ENCODE data around the gene TBC1D25.

Gene TBC1D25

GRCh38 chrX:48592971-48593370, 53.5 kb downstream of the TBC1D25 start:
- Mint-ChIP-seq H3K36me3 (ENCODE audit: low read depth) (peaks cover 2% of the 10 kb centered on the region), H3K27ac (no peak overlapping the region), H3K4me1 (ENCODE audit: low read depth) (peaks cover 4% of the 10 kb centered on the region), H3K27me3 (ENCODE audit: low read depth) (no peaks in the 10 kb centered on the region), H3K4me3 (no peak overlapping the region), H3K9me3 (no peaks in the 10 kb centered on the region)

- no peak overlapping the region for H3K4me3 Mint-ChIP-seq
- H3K27me3 Mint-ChIP-seq (ENCODE audit: low read depth), result no peaks in the 10 kb centered on the region
- H3K27ac Mint-ChIP-seq, result no peak overlapping the region
- H3K9me3 Mint-ChIP-seq, result no peaks in the 10 kb centered on the region
- peaks cover 4% of the 10 kb centered on the region for H3K36me3 Mint-ChIP-seq (ENCODE audit: low read depth)
- peaks cover 8% of the 10 kb centered on the region for H3K4me1 Mint-ChIP-seq (ENCODE audit: low read depth)
Measured at GRCh38 chrX:48595929-48596328, 56.4 kb downstream of the TBC1D25 start.

DNA sequence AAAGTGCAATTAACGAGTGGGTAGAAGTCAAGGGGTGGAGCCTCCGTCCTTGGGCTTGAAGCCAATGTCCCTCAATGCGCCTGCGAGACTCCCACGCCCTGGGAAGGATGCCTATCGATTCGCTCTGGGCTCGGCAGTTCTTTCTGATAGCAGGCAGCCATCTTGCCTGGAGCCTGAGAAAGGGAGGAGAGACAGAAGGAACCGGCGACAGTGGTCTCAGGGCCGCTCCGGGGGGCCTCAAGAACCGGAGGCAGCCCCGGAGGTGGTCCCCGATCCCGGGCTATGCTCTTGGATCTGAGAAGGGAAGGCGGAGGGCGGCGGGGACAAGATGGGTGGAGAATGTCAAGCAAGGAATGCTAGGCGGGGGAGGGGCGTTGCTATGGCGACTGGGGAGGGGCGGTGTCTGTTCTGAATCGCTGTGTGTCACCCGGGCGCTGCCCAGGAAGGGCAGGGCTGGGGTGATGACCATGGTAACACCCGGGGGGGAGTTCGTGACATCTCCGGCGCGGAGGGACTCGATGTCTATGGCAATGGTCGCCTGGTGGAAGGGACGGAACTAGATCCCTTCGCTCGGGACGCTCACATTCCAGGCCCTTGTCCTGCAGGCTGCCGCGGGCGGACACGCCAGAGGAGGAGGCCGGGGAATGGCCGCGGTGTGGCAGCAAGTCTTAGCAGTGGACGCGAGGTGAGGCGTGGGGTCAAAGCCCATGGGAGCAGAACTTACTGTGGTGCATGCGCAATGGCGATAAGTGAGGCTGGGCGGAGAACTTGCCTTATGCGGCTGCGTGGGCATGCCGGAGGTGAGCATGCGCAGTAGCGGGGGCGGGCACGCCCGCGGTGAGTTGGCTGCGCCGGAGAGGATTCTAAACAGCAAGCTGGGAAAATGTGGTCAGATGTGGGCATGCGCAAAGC, 58.1 kb downstream of the TBC1D25 start, which contains the start of gene WDR13:
Gene WDR13, plus strand, starts transcription at position 140 of the 912 bp plus-strand sequence. Its CDS starts 505 bp downstream, at position 645.
- Mint-ChIP-seq H3K27me3 (ENCODE audit: low read depth) (no peaks in the 10 kb centered on the region), H3K36me3 (ENCODE audit: low read depth) (peaks cover 4% of the 10 kb centered on the region), H3K4me3 (peak within 1 kb of the TSS; percentile 85), H3K27ac (peak within 1 kb of the TSS; percentile 95), H3K9me3 (no peaks in the 10 kb centered on the region), H3K4me1 (ENCODE audit: low read depth) (peaks cover 6% of the 10 kb centered on the region)

- no peaks in the 10 kb centered on the region for H3K9me3 Mint-ChIP-seq
- H3K4me1 Mint-ChIP-seq (ENCODE audit: low read depth), result peaks cover 6% of the 10 kb centered on the region
Measured at GRCh38 chrX:48598614-48599013, 59.1 kb downstream of the TBC1D25 start.

GRCh38 chrX:48599341-48599740, 59.8 kb downstream of the TBC1D25 start:
- Mint-ChIP-seq H3K36me3 (ENCODE audit: low read depth) (peaks cover 7% of the 10 kb centered on the region), H3K27ac (no peak overlapping the region), H3K27me3 (ENCODE audit: low read depth) (no peaks in the 10 kb centered on the region), H3K4me1 (ENCODE audit: low read depth) (peaks cover 6% of the 10 kb centered on the region), H3K4me3 (no peak overlapping the region), H3K9me3 (no peaks in the 10 kb centered on the region)

More at GRCh38 chrX:48598614-48599013, 59.1 kb downstream of the TBC1D25 start:
- H3K36me3 Mint-ChIP-seq (ENCODE audit: low read depth), result peaks cover 7% of the 10 kb centered on the region
- H3K4me3 Mint-ChIP-seq, result peak overlapping the region; percentile 85
- peak overlapping the region; percentile 95 for H3K27ac Mint-ChIP-seq
- H3K27me3 Mint-ChIP-seq (ENCODE audit: low read depth), result no peaks in the 10 kb centered on the region

GRCh38 chrX:48600226-48600625, 60.7 kb downstream of the TBC1D25 start:
- H3K27me3 Mint-ChIP-seq (ENCODE audit: low read depth), result no peaks in the 10 kb centered on the region
- H3K4me3 Mint-ChIP-seq, result no peak overlapping the region
- H3K27ac Mint-ChIP-seq, result no peak overlapping the region
- H3K36me3 Mint-ChIP-seq (ENCODE audit: low read depth), result peaks cover 7% of the 10 kb centered on the region
- peaks cover 6% of the 10 kb centered on the region for H3K4me1 Mint-ChIP-seq (ENCODE audit: low read depth)
- H3K9me3 Mint-ChIP-seq, result no peaks in the 10 kb centered on the region

GRCh38 chrX:48601741-48602394, 62.4 kb downstream of the TBC1D25 start:
- H3K36me3 Mint-ChIP-seq (ENCODE audit: low read depth), result peaks cover 7% of the 10 kb centered on the region
- H3K4me1 Mint-ChIP-seq (ENCODE audit: low read depth), result peaks cover 6% of the 10 kb centered on the region
- H3K9me3 Mint-ChIP-seq, result no peaks in the 10 kb centered on the region
- no peaks in the 10 kb centered on the region for H3K27me3 Mint-ChIP-seq (ENCODE audit: low read depth)
- no peak overlapping the region for H3K27ac Mint-ChIP-seq
- no peak overlapping the region for H3K4me3 Mint-ChIP-seq

DNA sequence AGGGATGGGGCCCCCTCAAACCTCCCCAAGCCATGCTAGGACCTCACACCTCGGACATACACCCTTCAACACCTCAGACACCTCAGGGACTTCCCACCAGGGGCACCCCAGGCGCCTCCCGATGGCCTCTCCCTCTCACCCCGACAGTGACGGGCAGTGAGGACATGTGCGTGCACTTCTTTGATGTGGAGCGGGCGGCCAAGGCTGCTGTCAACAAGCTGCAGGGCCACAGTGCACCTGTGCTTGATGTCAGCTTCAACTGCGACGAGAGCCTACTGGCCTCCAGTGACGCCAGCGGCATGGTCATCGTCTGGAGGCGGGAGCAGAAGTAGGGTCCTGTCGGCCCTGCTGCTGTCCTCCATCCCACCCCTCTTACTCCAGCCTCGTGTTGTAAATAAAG, 65.2 kb downstream of the TBC1D25 start:
- H3K27me3 Mint-ChIP-seq (ENCODE audit: low read depth), result no peaks in the 10 kb centered on the region

GRCh38 chrX:48606091-48606490, 66.6 kb downstream of the TBC1D25 start:
- no peak overlapping the region for H3K27ac Mint-ChIP-seq

More for the DNA sequence above, 65.2 kb downstream of the TBC1D25 start:
- H3K4me1 Mint-ChIP-seq (ENCODE audit: low read depth), result no peaks in the 10 kb centered on the region
- no peaks in the 10 kb centered on the region for H3K9me3 Mint-ChIP-seq
- H3K36me3 Mint-ChIP-seq (ENCODE audit: low read depth), result peaks cover 3% of the 10 kb centered on the region
- H3K27ac Mint-ChIP-seq, result no peak overlapping the region
- no peak overlapping the region for H3K4me3 Mint-ChIP-seq

DNA sequence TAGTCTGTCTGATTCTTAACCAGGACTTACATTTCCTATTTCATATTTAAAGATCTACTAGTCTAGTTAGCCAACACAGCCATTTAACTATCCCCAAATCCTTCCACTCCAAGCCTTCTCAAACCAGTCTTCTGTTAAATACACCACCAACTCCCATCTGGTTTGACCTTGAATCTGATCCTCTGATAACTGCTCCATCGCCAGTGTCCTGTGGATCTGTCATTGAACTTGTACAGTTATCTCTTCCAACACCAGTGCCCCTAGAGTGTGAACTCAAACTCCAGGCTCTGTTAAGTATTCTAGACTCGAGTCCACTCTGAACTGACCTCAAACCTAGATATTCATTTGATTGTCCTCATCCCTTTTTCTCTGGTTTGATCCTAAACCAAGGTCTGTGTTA, 72.2 kb downstream of the TBC1D25 start:
- Mint-ChIP-seq H3K27ac (no peak overlapping the region), H3K4me3 (no peak overlapping the region), H3K4me1 (ENCODE audit: low read depth) (no peaks in the 10 kb centered on the region), H3K27me3 (ENCODE audit: low read depth) (no peaks in the 10 kb centered on the region), H3K36me3 (ENCODE audit: low read depth) (no peaks in the 10 kb centered on the region), H3K9me3 (no peaks in the 10 kb centered on the region)

More at GRCh38 chrX:48606091-48606490, 66.6 kb downstream of the TBC1D25 start:
- H3K36me3 Mint-ChIP-seq (ENCODE audit: low read depth), result peaks cover 3% of the 10 kb centered on the region
- H3K27me3 Mint-ChIP-seq (ENCODE audit: low read depth), result no peaks in the 10 kb centered on the region
- H3K4me1 Mint-ChIP-seq (ENCODE audit: low read depth), result no peaks in the 10 kb centered on the region
- no peaks in the 10 kb centered on the region for H3K9me3 Mint-ChIP-seq
- H3K4me3 Mint-ChIP-seq, result no peak overlapping the region

Measured in T-helper 1 cell treated with Interleukin-12 subunit alpha and Interleukin-12 subunit beta and Interleukin-4 antibody, amounts not matched to agents 30 μg/mL and 1 μg/mL, for 36 hours (primary cell).